ENCODE measurements around the gene ALAD.
"Not testable (repeated sequence)": the region's sequence is repeated elsewhere in the genome, so short reads cannot be mapped to it uniquely, and the experiment has no call there.

ALAD gene

DNA sequence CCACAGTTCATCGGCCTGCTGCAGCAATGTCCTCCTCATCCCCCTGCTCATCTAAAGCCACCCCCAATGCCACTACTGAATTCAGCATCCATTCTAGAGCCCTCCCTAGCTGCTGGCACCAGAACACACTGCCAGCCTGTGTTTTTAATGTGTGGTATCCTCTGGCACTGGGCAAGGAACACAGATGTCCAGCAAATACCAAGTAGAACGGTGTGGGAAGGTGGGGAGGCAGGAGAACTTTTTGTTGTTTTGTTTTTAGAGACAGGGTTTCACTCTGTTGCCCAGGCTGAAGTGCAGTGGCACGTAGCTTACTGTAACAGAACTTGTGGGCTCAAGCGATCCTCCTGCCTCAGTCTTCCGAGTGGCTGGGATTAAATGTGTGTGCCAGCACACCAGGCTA is 29.0 kb downstream of the ALAD start:
- Mint-ChIP-seq H3K36me3 (ENCODE audit: low read depth) (no peaks in the 10 kb centered on the region), H3K27me3 (peaks cover 5% of the 10 kb centered on the region), H3K9me3 (no peaks in the 10 kb centered on the region), H3K27ac (no peak overlapping the region), H3K4me1 (peaks cover 12% of the 10 kb centered on the region), H3K4me3 (no peak overlapping the region)
- no peak for ATAC-seq
- DNase-seq = no peak

DNA sequence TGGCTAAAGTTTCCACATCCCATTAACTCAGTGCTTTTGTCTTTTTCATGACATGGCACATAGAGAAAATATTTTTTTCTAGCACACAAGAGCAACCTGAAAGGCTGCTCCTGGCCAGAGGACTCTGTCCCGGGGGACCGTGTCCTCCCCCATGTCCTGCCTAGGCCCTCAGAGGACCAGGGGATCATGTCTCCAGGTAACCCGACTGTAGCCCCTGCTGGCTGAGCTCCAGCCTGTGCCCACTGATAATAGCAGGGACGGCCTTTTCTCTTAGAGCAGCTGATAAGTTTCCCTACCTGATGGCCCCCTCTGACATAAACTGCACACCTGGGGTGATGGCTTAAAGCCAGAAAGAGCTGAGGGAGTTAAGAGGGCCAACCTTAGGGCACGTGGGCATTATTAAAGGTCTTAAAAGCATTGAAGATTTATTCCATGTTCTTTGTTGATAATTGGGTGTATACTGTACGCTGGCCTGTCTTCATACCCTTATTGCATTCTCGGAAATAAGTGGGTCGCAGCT is 30.2 kb downstream of the ALAD start:
- no peaks in the 10 kb centered on the region for H3K9me3 Mint-ChIP-seq
- H3K27me3 Mint-ChIP-seq = peaks cover 5% of the 10 kb centered on the region
- DNase-seq (no peak), ATAC-seq (no peak)
- no peaks in the 10 kb centered on the region for H3K36me3 Mint-ChIP-seq (ENCODE audit: low read depth)
- peaks cover 10% of the 10 kb centered on the region for H3K4me1 Mint-ChIP-seq
- H3K27ac Mint-ChIP-seq = no peak overlapping the region
- no peak overlapping the region for H3K4me3 Mint-ChIP-seq

DNA sequence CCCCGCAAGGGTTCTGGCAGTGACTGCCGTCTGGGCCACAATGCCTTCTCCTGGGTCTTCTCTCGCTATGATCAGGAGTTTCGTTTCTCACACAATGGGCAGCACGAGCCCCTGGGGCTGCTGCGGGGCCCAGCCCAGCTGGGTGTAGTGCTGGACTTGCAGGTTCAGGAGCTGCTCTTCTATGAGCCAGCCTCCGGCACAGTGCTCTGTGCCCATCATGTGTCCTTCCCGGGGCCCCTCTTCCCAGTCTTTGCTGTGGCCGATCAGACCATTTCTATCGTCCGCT is 31.3 kb downstream of the ALAD start:
- H3K4me1 Mint-ChIP-seq = no peaks in the 10 kb centered on the region
- DNase-seq = no peak
- H3K4me3 Mint-ChIP-seq = no peak overlapping the region
- H3K27ac Mint-ChIP-seq = no peak overlapping the region
- H3K36me3 Mint-ChIP-seq (ENCODE audit: low read depth) = no peaks in the 10 kb centered on the region
- ATAC-seq = no peak
- H3K27me3 Mint-ChIP-seq = no peaks in the 10 kb centered on the region
- no peaks in the 10 kb centered on the region for H3K9me3 Mint-ChIP-seq

DNA sequence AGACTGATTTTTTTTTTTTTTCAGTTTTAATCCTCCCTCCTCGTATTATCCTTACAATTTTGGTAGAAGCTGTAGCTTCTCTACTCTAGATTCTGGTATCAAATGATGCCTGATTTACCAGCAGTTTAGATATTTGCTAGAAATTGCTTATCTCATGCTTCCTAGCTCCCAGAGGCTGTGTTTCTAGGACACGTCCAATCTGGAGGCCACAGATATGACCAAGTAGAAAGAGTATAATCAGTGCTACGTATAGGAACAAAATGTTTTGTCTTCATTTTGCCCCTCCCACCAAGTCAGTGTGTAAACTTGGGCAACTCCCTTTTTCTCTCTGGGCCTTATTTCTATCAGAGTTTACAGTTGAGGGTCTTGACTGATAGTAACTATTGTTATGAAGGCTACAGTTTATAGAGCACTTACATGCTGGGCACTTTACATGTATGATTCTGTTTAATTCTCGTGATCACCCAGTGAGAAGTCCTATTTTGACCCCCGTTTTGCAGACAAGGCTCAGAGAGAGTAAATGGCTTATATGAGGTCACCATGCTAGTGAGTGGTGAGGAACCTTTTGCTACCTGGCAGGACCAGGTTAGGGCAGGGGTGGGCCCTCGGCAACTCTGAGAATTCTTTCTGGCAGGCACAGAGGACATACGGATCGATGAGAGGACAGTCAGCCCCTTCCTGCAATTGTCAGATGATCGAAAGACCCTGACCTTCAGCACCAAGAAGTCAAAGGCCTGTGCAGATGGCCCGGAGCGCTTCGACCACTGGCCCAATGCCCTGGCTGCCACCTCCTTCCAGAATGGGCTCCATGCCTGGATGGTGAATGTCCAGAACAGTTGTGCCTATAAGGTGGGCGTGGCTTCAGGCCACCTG is 31.9 kb downstream of the ALAD start:
- no peak overlapping the region for H3K27ac Mint-ChIP-seq
- no peaks in the 10 kb centered on the region for H3K9me3 Mint-ChIP-seq
- H3K36me3 Mint-ChIP-seq (ENCODE audit: low read depth) = no peaks in the 10 kb centered on the region
- DNase-seq (no peak), ATAC-seq (no peak)
- no peaks in the 10 kb centered on the region for H3K4me1 Mint-ChIP-seq
- no peaks in the 10 kb centered on the region for H3K27me3 Mint-ChIP-seq
- no peak overlapping the region for H3K4me3 Mint-ChIP-seq

DNA sequence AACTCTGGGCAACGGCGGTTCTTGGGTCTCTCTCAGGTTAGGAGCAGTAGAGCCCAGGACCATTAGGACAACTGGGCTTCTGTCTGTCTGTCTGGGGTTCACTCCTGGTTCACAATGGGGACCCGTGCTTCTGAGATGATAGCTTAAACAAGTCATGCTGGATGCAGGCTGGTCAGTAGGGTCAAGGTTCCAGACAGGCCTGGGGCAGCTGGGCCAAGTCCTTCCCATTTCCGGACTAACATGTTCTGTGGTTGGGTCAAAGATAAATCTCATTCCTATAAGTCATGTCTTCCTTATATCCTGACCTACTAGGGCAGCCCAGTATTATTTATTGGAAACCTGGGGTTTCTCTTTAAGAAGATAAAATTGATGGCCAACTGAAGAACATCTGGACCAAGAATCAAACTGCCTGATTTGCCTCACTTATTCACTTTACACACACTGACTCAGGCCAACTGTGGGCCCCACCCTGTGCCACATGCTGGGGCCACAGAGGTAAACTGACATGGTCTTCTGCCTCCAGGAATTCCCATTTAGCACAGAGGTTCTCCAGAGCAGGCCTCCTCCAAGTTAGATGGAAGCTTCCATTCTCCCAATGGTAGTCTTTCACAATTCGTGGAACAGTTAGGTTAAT is 32.6 kb downstream of the ALAD start:
- ATAC-seq = no peak
- H3K36me3 Mint-ChIP-seq (ENCODE audit: low read depth) = no peaks in the 10 kb centered on the region

DNA sequence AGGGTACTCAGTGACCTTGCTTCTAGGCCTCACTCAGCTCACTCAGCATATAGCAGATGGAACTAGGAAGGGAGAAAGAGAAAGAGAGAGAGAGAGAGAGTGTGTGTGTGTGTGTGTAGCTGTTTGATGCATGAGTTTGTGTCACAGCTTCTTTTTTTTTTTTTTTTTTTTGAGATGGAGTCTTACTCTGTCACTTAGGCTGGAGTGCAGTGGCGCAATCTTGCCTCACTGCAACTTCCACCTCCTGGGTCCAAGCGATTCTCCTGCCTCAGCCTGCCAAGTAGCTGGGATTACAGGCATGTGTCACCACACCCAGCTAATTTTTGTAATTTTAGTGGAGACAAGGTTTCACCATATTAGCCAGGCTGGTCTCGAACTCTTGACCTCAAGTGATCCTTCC is 35.4 kb downstream of the ALAD start:
- not testable (repeated sequence) for H3K36me3 Mint-ChIP-seq (ENCODE audit: low read depth); DNase-seq; H3K9me3 Mint-ChIP-seq; H3K27ac Mint-ChIP-seq; ATAC-seq; H3K27me3 Mint-ChIP-seq; H3K4me3 Mint-ChIP-seq
- peaks cover 17% of the 10 kb centered on the region for H3K4me1 Mint-ChIP-seq

More for the DNA sequence above, 32.6 kb downstream of the ALAD start:
- DNase-seq = no peak
- H3K27me3 Mint-ChIP-seq = no peaks in the 10 kb centered on the region
- no peak overlapping the region for H3K4me3 Mint-ChIP-seq
- no peaks in the 10 kb centered on the region for H3K9me3 Mint-ChIP-seq
- H3K4me1 Mint-ChIP-seq = no peaks in the 10 kb centered on the region
- H3K27ac Mint-ChIP-seq = no peak overlapping the region

DNA sequence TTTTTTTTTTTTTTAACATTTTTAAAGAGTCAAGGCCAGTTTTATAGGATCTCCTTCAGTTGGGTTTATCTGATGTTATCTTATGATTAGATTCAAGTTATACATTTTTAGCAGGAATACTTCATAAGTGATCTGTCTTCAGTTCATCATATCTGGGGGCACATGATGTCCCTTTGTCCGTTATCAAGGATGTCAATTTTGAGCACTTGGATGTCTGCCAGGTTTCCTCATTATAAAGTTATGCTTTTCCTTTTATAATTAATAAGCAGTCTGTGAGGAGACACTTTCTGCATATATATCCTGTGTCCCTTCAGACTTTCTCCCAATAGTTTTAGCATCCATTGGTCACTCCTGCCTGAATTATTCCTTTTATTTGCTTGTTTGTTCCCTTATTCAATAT is 36.1 kb downstream of the ALAD start:
- no peak for DNase-seq
- peaks cover 2% of the 10 kb centered on the region for H3K36me3 Mint-ChIP-seq (ENCODE audit: low read depth)
- no peak overlapping the region for H3K27ac Mint-ChIP-seq
- no peak overlapping the region for H3K4me3 Mint-ChIP-seq
- peaks cover 23% of the 10 kb centered on the region for H3K4me1 Mint-ChIP-seq
- no peaks in the 10 kb centered on the region for H3K27me3 Mint-ChIP-seq
- no peak for ATAC-seq
- no peaks in the 10 kb centered on the region for H3K9me3 Mint-ChIP-seq

DNA sequence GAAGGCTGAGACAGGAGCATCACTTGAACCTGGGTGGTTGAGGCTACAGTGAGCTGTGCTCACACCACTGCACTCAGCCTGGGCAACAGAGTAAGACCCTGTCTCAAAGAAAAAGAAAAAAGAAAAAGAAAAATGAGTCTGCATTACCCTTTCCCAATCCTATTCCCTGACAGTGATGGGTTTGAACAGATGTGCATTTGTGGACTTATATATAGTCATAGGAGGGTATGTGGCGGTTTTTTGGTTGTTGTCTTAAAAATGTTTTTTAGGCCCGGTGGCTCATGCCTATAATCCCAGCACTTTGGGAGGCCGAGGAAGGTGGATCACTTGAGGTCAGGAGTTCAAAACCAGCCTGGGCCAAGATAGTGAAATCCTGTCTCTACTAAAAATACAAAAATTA is 37.7 kb downstream of the ALAD start:
- DNase-seq = no peak
- no peak for ATAC-seq
- no peaks in the 10 kb centered on the region for H3K27me3 Mint-ChIP-seq
- no peak overlapping the region for H3K27ac Mint-ChIP-seq
- H3K9me3 Mint-ChIP-seq = no peaks in the 10 kb centered on the region
- peaks cover 23% of the 10 kb centered on the region for H3K4me1 Mint-ChIP-seq
- peaks cover 2% of the 10 kb centered on the region for H3K36me3 Mint-ChIP-seq (ENCODE audit: low read depth)
- no peak overlapping the region for H3K4me3 Mint-ChIP-seq

DNA sequence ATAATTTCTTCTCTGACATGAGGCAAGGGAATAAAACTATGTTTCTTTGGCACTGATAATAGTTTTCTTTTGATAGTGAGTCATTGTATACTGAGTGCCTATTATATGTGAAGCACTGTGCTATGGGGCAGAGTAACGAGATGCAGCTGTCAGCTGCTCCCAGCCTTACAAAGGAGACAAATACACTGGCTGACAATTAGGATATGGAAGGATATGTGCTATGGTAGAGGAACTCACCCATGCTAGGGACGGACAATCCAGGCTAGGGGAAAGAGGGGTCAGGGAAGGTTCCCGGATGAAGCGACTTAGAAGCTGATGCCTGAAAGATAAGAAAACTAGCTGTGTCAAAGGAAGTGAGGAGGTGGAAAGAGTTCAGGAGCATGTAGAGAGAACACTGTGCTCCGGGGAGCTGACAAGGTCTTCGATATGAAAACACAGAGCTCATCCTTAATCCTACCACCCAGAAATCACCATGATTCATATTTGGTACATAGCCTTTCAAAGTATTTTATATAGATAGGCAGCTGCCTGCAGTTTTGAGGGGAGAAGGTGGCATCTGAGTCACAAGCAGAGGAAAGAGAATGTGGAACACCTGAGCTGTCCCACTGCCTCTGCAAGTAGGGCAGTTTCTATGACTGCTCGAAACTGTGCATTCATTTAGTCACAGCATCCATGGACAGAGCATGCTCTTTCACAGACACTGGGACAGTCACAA is 39.6 kb downstream of the ALAD start:
- ATAC-seq = peak; percentile 97
- H3K9me3 Mint-ChIP-seq = no peaks in the 10 kb centered on the region
- peak overlapping the region; percentile 19 for H3K4me3 Mint-ChIP-seq
- peaks cover 2% of the 10 kb centered on the region for H3K36me3 Mint-ChIP-seq (ENCODE audit: low read depth)
- H3K27me3 Mint-ChIP-seq = no peaks in the 10 kb centered on the region
- H3K4me1 Mint-ChIP-seq = peaks cover 23% of the 10 kb centered on the region
- H3K27ac Mint-ChIP-seq = peak overlapping the region; percentile 77
- peak; percentile 14 for DNase-seq

DNA sequence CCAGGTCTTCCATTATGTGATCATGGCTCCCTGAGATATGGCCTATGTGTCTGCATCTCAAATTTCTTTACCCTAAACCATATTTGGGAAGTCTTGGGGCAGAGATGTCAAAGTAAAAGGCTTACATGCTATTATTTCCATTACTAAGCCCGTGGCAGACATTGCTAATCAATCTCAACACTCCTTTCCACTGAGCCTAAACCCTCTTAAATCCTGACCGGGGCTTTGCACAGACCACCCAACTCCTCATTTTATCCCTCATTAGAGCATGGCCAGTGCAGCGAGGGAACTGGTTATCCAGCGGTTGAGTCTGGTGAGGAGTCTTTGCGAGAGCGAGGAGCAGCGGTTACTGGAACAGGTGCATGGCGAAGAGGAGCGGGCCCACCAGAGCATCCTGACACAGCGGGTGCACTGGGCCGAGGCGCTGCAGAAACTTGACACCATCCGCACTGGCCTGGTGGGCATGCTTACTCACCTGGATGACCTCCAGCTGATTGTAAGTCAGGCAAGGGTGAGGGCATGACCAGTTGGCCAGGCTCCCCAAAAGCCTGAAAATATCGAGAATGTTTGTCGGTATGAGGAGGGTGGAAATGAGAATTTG is 40.7 kb downstream of the ALAD start:
- Mint-ChIP-seq H3K36me3 (ENCODE audit: low read depth) (peaks cover 3% of the 10 kb centered on the region), H3K27ac (no peak overlapping the region), H3K4me3 (no peak overlapping the region), H3K9me3 (no peaks in the 10 kb centered on the region), H3K27me3 (no peaks in the 10 kb centered on the region), H3K4me1 (peaks cover 23% of the 10 kb centered on the region)
- ATAC-seq = no peak
- no peak for DNase-seq

DNA sequence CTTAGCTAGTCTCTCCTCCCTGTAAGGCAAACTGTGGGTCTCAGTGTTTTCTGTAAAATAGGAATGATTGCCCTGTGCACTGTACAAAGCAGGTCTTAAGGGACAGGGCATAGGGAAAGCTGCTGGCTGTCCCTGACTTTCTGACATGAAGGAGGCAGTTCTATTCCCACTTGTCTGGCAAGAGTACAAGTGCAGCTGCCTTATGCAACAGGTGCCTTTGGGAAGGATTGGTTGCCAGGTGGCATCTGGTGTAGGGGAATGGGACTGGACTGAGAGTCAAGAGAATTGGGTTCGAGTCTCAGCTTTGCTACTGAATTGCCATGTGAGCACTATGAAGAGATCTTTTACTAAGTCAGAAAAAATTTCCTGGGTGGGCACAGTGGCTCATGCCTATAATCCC is 41.7 kb downstream of the ALAD start:
- Mint-ChIP-seq H3K27ac (no peak overlapping the region), H3K4me3 (no peak overlapping the region), H3K4me1 (peaks cover 23% of the 10 kb centered on the region), H3K9me3 (no peaks in the 10 kb centered on the region), H3K27me3 (no peaks in the 10 kb centered on the region), H3K36me3 (ENCODE audit: low read depth) (peaks cover 3% of the 10 kb centered on the region)
- ATAC-seq = no peak
- no peak for DNase-seq

DNA sequence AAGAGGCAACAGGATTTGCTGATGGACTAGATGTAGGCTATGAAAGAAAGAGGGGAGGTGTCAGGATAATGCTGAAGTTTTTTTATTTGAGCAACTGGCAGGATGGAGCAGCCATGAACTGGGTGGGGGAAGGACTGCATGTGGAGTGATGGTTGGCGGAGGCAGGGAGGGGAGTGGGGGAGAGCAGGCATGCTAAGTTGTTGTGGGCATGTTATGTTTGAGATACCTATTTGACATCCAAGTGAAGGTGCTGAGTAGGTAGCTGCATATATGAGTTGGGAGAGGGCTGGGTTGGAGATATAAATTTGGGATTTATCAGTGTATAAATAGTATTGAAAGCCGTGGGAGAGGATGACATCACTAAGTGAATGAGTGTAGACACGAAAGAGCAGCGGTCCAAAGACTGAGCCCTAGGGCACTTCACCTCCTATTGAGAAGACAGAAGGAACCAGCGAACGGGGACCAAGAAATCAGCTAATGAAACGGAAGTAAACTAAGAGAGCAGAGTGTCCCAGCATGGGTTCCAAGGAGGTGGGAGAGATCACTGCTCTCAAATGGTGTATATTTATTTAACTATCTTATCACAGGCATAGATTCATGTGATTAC is 44.3 kb downstream of the ALAD start:
- peaks cover 2% of the 10 kb centered on the region for H3K36me3 Mint-ChIP-seq (ENCODE audit: low read depth)
- no peak overlapping the region for H3K27ac Mint-ChIP-seq
- H3K27me3 Mint-ChIP-seq = peaks cover 7% of the 10 kb centered on the region
- H3K4me3 Mint-ChIP-seq = no peak overlapping the region
- H3K9me3 Mint-ChIP-seq = no peaks in the 10 kb centered on the region
- DNase-seq = no peak
- peaks cover 29% of the 10 kb centered on the region for H3K4me1 Mint-ChIP-seq
- no peak for ATAC-seq

DNA sequence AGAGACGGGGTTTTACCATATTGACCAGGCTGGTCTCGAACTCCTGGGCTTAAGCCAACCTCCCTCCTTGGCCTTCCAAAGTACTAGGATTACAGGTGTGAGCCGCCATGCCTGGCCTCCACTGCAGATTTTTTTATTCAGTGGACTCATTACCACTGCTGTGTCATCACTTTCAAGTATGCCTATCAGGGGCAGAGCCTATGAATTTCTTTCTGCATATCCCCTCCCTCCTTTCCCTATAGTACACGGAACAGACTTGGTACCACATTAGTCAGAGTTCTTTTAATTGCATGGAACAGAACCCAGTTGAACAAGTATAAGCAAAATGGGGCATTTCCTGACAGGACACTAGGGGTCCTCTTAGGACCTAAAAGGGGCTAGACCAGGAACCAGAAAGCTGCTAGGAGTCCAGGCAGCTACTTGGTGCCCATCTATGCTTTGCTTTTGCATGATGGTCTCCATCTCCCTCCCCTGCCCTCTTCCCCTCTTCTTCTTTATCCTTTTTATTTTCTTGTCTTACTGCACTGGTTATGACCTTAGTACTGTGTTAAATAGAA is 46.0 kb downstream of the ALAD start:
- Mint-ChIP-seq H3K27me3 (peaks cover 10% of the 10 kb centered on the region), H3K4me3 (no peak overlapping the region), H3K27ac (no peak overlapping the region), H3K4me1 (peaks cover 28% of the 10 kb centered on the region), H3K9me3 (no peaks in the 10 kb centered on the region), H3K36me3 (ENCODE audit: low read depth) (peaks cover 2% of the 10 kb centered on the region)
- no peak for ATAC-seq
- no peak for DNase-seq

DNA sequence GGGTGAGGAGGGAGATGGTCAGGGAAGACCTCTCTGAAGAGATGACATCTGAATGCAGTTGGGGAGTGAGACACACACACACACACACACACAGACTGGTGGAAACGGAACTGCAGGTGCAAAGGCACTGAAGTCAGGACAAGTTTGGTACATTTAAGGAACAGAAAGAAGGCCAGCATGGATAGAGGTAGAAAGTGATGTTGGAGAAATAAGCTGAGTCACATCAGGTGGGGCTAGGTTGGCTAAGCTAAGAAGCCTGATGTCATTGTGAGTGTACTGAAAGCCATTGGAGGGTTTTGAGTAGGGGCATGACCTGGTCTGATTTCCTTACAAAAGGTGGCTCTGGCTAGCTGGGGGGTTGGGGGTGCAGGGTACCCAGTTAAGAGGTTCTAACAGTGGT is 48.7 kb downstream of the ALAD start:
- no peak for DNase-seq
- H3K27ac Mint-ChIP-seq = peak overlapping the region; percentile 76
- no peak overlapping the region for H3K4me3 Mint-ChIP-seq

More for the DNA sequence above, 48.7 kb downstream of the ALAD start:
- ATAC-seq = no peak
- Mint-ChIP-seq H3K27me3 (peaks cover 14% of the 10 kb centered on the region), H3K36me3 (ENCODE audit: low read depth) (peaks cover 2% of the 10 kb centered on the region), H3K9me3 (no peaks in the 10 kb centered on the region), H3K4me1 (peaks cover 44% of the 10 kb centered on the region)

Measured in activated naive CD8-positive, alpha-beta T cell treated with anti-CD3 and anti-CD28 coated beads, Interleukin-2, amount 50 U/mL, for 24 hours (primary cell).